Endodermal cell (in vitro differentiated cells): Measurements from ENCODE around the gene NDUFV1. TPM values are rescaled to one million over a fixed set of nuclear protein-coding genes. Genes with fewer than 3 reads are reported as not detected.
"Not testable (repeated sequence)": the region's sequence is repeated elsewhere in the genome, so short reads cannot be mapped to it uniquely, and the experiment has no call there.

Experiments used
- DNase-seq: peaks from one replicate; pipeline ENCODE4 v3.0.0-alpha.2; 2017
- H3K27ac ChIP-seq: 2 replicates; pipeline ENCODE4 v1.5.1; 2013; ENCODE audit warnings: mild to moderate bottlenecking, low read depth, low read length, moderate library complexity
- H3K27me3 ChIP-seq: 2 replicates; pipeline ENCODE4 v1.6.1; 2013; ENCODE audit warnings: mild to moderate bottlenecking, low read length, moderate library complexity; ENCODE audit not compliant: insufficient read depth, control insufficient read depth, poor library complexity, severe bottlenecking
- H3K36me3 ChIP-seq: 2 replicates; pipeline ENCODE4 v1.7.0; 2013; ENCODE audit warnings: mild to moderate bottlenecking, low read length, moderate library complexity; ENCODE audit not compliant: control insufficient read depth, insufficient read depth
- H3K4me1 ChIP-seq: one replicate; pipeline ENCODE4 v1.7.0; 2013; ENCODE audit warnings: low read length; ENCODE audit not compliant: control insufficient read depth, insufficient read depth
- H3K4me3 ChIP-seq: 2 replicates; pipeline ENCODE4 v1.5.1; 2013; ENCODE audit warnings: mild to moderate bottlenecking, low read length, moderate library complexity
- H3K9ac ChIP-seq: 2 replicates; pipeline ENCODE4 v1.6.1; 2013; ENCODE audit warnings: mild to moderate bottlenecking, low read length, moderate library complexity; ENCODE audit not compliant: poor library complexity, severe bottlenecking; ENCODE audit errors: extremely low read depth
- H3K9me3 ChIP-seq: 2 replicates; pipeline ENCODE4 v1.6.1; 2013; ENCODE audit warnings: mild to moderate bottlenecking, low read length, moderate library complexity; ENCODE audit not compliant: control insufficient read depth
- H3K27ac Mint-ChIP-seq: 2 replicates; pipeline ENCODE4 v1.8.0; 2020; ENCODE audit warnings: mixed read lengths
- H3K27me3 Mint-ChIP-seq: 2 replicates; pipeline ENCODE4 v1.8.0; 2021; ENCODE audit warnings: mild to moderate bottlenecking, mixed read lengths; ENCODE audit not compliant: insufficient read depth
- H3K36me3 Mint-ChIP-seq: 2 replicates; pipeline ENCODE4 v1.8.0; 2020; ENCODE audit warnings: low read depth, mixed read lengths
- H3K4me1 Mint-ChIP-seq: 2 replicates; pipeline ENCODE4 v1.8.0; 2020; ENCODE audit warnings: mixed read lengths
- H3K4me3 Mint-ChIP-seq: 2 replicates; pipeline ENCODE4 v1.8.0; 2020; ENCODE audit warnings: mild to moderate bottlenecking, moderate library complexity, mixed read lengths
- H3K9me3 Mint-ChIP-seq: 2 replicates; pipeline ENCODE4 v1.8.0; 2020; ENCODE audit warnings: mild to moderate bottlenecking, mixed read lengths
- WGBS, 2 experiments: methylation state at CpG; one replicate each; pipeline versions ENCODE4 v1.1.5 to v1.1.7; 2013; ENCODE audit warnings: missing lambda C conversion rate in 2 of 2, mixed read lengths in 1 of 2; ENCODE audit not compliant: insufficient coverage in 1 of 2, insufficient read length in 1 of 2; 5-methylcytosine and 5-hydroxymethylcytosine counted together
- total RNA-seq, 2 donors: library from RNA; stranded (reverse); fragmentation: NEBNext Ultra II Directional in 1 of 2; extraction: Animal tissue kit (Norgen Biotek cat#: 25700) in 1 of 2; gene quantifications; 2 replicates in 1 of 2; 3 replicates in 1 of 2; pipeline ENCODE4 v1.2.1, GENCODE V29; 2021
- TF ChIP-seq, protein P1 (sequence below): fragments of 200-600 bp; sonication (generic); conservative IDR thresholded peaks from 2 replicates; pipeline ENCODE4 v1.5.0; 2021; ENCODE audit warnings: antibody characterized with exemption, mild to moderate bottlenecking

Gene NDUFV1
- total RNA-seq, 2 donors from 2014 or later: 135 to 160 TPM

- TF ChIP-seq, protein P1, sequence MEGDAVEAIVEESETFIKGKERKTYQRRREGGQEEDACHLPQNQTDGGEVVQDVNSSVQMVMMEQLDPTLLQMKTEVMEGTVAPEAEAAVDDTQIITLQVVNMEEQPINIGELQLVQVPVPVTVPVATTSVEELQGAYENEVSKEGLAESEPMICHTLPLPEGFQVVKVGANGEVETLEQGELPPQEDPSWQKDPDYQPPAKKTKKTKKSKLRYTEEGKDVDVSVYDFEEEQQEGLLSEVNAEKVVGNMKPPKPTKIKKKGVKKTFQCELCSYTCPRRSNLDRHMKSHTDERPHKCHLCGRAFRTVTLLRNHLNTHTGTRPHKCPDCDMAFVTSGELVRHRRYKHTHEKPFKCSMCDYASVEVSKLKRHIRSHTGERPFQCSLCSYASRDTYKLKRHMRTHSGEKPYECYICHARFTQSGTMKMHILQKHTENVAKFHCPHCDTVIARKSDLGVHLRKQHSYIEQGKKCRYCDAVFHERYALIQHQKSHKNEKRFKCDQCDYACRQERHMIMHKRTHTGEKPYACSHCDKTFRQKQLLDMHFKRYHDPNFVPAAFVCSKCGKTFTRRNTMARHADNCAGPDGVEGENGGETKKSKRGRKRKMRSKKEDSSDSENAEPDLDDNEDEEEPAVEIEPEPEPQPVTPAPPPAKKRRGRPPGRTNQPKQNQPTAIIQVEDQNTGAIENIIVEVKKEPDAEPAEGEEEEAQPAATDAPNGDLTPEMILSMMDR: no peak
- Mint-ChIP-seq H3K27ac (no peak overlapping the region), H3K27me3 (peaks cover 3% of the 10 kb centered on the region), H3K4me1 (peaks cover 7% of the 10 kb centered on the region), H3K4me3 (no peak overlapping the region), H3K36me3 (no peaks in the 10 kb centered on the region), H3K9me3 (no peaks in the 10 kb centered on the region)
- Histone ChIP-seq H3K36me3 (no peaks in the 10 kb centered on the region), H3K27ac (no peak overlapping the region), H3K9me3 (no peaks in the 10 kb centered on the region), H3K4me1 (peaks cover 8% of the 10 kb centered on the region), H3K27me3 (peaks cover 2% of the 10 kb centered on the region), H3K4me3 (no peak overlapping the region), H3K9ac (no peak overlapping the region)
- no peak for DNase-seq
- WGBS, 2 experiments: 92 to 94% methylated on average over 1 to 4 of the region's 4 CpGs
These were observed 28.4 kb downstream of the NDUFV1 start for GRCh38 chr11:67635231-67635521.

GRCh38 chr11:67636962-67637361 lies 30.2 kb downstream of the NDUFV1 start:
- TF ChIP-seq, protein P1: no peak
- DNase-seq: no peak
- Mint-ChIP-seq H3K9me3 (no peaks in the 10 kb centered on the region), H3K4me1 (no peaks in the 10 kb centered on the region), H3K4me3 (no peak overlapping the region), H3K27me3 (peaks cover 18% of the 10 kb centered on the region), H3K27ac (no peak overlapping the region), H3K36me3 (no peaks in the 10 kb centered on the region)
- Histone ChIP-seq H3K4me1 (no peaks in the 10 kb centered on the region), H3K9me3 (no peaks in the 10 kb centered on the region), H3K27me3 (peaks cover 5% of the 10 kb centered on the region), H3K36me3 (no peaks in the 10 kb centered on the region), H3K27ac (no peak overlapping the region), H3K4me3 (no peak overlapping the region), H3K9ac (no peak overlapping the region)
- WGBS, 2 experiments: 87 to 93% methylated on average over 6 of the region's 6 CpGs

GRCh38 chr11:67637441-67637840 lies 30.7 kb downstream of the NDUFV1 start:
- WGBS, 2 experiments: 93% methylated on average over 3 of the region's 3 CpGs; no CpG with 5 or more reads in 1 of the 2 experiments
- H3K4me3 ChIP-seq, H3K9ac ChIP-seq, H3K9me3 ChIP-seq, H3K27ac Mint-ChIP-seq, DNase-seq, H3K4me3 Mint-ChIP-seq, H3K27ac ChIP-seq, H3K36me3 ChIP-seq, H3K4me1 ChIP-seq, H3K36me3 Mint-ChIP-seq, H3K9me3 Mint-ChIP-seq, H3K27me3 ChIP-seq, H3K4me1 Mint-ChIP-seq: not testable (repeated sequence)
- peaks cover 22% of the 10 kb centered on the region for H3K27me3 Mint-ChIP-seq
